TTC549 (cell line): ENCODE measurements around the gene STK17B.
"Not testable (repeated sequence)": the region's sequence is repeated elsewhere in the genome, so short reads cannot be mapped to it uniquely, and the experiment has no call there.

Source experiments
- FAIRE-seq: peaks from 2 replicates; lab custom pipeline; 2012; peaks lifted over from hg19 to GRCh38; lab: Jason Lieb, UNC

STK17B gene

GRCh38 chr2:196171248-196171871 is at the start of gene STK17B:
TSS of gene STK17B (minus strand) at chr2:196171578. CDS start at chr2:196163383, 8,195 bp downstream.
- no peak for FAIRE-seq

DNA sequence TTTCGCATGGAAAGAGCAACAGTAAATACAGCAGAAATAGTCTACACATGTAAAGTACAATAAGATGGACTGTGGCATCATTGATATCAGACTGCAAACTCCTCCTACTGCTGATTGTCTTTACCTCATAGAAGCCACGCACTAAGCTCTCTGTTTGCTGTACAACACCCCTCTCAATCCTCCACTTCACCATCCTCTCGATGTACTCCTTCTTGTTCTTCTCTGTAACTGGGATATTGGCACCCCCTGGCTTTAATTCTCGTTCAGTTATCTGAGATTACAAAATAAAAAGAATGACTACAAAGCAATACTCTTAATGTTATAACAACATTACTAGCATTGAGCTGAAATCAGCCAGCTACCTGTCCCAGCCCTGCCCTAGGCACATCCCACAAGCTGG is 49.3 kb upstream of the STK17B start:
- no peak for FAIRE-seq

- FAIRE-seq, result no peak
Measured at GRCh38 chr2:196219671-196220070, 48.3 kb upstream of the STK17B start.

DNA sequence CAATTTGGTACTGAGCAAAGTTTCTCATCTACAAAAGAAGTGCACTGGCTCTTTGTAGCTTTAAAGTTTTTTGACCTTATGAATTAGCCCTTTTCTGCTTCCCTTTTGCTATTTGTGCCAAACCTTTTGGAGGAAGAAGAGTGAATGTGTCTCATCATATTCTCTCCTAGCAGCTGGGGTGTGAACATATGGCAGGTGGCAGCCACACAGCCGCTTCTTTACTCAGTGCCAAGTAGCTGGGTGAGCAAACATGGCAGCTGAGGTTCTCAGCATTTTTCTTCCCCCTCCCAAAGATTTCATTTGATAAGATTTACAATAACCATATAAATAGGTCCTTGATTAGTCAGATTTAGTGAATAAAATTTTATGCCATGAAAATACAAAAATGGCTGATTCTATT is 46.7 kb upstream of the STK17B start:
- FAIRE-seq, result no peak

DNA sequence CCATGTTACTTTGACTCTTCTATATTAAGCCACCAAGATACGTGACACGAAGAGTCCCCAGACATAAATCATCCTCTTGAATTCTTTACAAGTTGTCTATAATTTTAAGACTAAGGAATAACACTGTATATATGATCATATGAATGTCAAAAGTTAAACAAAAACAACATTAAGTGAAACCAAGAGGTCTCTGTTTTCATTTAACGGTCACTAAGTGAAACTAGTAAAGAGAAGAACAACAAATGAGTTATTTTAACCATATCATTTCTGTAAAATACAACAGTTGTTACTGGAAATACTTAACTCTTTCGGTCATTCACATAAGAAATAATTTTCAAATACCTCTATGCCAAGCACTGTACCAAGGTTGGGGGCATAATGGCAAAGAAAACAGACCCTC is 45.7 kb upstream of the STK17B start:
- no peak for FAIRE-seq

DNA sequence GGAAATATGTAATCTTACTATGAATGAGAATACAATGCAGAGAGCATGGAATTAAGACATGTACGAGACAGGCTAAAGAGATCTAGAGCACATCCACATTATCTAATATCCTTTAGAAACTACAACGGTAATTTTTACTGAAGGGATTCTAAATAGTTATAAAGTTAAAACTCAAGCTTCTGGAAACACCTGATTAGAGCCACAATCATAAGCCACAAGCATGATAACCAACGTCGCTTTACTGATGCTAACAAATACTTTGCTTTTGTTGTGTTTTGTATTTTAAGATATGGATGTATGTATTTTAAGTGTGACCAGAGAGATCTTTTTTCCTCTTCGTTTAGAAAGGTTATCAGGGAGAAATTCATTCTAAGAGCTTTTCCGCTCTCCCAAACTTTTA is 44.0 kb upstream of the STK17B start:
- no peak for FAIRE-seq

- no peak for FAIRE-seq
Measured at GRCh38 chr2:196214156-196214555, 42.8 kb upstream of the STK17B start.

DNA sequence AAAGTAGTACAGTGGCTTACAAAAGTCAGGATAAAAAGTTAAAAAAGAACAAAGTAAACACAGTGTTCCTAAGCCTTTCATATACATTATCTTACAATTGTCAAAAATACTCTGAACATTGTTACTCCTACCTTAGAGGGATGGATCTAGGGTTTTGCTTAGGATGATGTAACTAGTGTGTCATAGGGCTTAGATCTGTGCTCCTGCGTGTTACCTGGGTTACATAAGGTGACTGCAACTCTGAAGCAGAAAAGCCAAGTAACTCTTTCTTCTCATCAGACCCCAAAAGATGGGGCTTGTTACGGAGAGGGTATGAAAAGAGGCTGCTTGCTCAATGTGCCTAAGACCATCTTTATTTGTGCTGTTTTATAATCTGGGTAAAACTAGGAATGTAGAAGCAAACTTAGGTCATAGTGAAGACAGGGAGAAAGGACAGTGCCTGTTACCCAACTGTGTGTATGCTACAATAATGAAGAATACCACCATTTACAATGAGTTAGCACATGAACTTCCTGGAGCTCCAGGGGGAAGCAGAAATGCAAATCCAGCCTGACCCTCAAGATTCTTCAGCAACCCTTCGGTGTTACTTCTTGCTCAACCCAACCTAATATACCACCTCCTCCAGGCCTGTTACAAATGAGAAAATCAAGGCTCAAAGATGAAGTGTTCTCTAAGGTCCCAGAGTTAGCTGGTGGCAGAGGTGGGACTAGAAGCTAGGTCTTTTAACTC is 42.0 kb upstream of the STK17B start:
- FAIRE-seq, result no peak

GRCh38 chr2:196208915-196209314 is 37.5 kb upstream of the STK17B start:
- FAIRE-seq, result no peak

DNA sequence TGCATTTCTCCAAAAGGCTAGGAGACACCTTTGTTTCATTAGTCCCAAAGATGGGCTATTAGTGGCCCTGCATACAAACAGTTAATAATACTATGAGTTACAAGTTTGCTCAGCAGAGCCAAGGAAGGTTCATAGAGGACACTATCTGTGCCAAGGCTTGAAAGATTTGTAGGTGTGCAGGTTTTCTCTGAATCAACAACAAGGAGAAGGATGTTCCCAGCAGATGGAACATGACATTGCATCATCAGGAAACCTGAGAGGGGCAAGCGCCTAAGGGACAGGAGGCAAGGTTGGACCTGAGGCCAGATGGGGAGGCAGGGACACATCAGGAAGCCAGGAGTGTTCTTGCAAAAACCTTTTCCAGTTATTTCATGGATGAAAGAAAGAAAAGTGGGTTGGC is 35.4 kb upstream of the STK17B start:
- FAIRE-seq, result no peak

- no peak for FAIRE-seq
Measured at GRCh38 chr2:196205881-196206435, 34.6 kb upstream of the STK17B start.

DNA sequence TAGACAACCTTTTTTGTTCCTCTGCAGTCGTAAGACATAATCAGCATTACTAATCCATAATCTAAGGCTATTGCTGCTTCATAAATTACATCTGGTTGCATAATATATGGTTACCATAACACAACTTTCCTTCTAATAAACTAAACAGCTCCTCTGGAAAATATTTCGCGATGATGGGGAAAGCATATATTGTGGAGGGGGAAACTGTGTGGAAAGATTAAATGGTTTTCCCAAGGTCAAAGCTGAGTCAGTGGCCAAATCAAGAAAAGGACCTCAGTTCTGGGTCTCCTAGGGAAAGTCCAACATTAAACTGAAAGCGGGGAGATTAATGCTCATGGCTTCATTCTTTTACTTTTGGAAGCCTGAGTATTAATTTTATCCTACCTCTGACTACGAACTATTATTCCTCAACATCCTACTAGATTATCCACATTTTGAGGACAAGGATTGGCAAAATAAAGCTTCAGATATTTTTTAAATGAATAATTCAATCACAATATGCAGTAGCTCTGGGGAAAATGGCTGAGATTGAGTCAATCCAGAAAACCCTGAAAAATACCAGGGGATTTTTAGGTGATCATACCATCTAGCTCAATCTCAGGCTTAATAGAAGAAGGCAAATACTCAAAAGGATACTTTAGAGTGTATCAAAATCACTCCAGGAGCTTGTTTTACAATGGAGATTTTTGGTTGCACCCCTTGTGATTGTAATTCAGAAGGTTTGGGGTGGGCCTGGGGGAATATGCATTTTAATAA is 33.8 kb upstream of the STK17B start:
- FAIRE-seq, result no peak

- no peak for FAIRE-seq
Measured at GRCh38 chr2:196201229-196202009, 30.0 kb upstream of the STK17B start.

DNA sequence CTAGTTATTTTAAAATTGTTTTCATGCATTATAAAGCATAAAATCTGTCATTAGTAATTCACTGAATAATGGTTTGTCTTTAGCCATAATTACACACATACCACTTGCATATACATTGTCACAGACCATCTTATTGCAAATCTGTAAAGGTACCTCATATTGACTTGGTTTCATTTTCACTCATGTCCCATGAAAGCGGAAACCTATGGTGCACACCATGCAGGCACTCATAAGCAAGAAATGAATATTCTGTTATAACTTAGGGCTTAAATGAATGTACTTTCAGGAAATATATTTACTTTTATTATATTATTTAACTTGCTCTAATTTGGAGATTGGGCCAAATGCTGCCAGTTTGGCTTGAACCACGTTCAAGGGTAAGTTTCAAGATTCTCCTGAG is 29.2 kb upstream of the STK17B start:
- no peak for FAIRE-seq

GRCh38 chr2:196195758-196196157 is 24.4 kb upstream of the STK17B start:
- FAIRE-seq, result no peak

- no peak for FAIRE-seq
Measured at GRCh38 chr2:196195302-196195701, 23.9 kb upstream of the STK17B start.

DNA sequence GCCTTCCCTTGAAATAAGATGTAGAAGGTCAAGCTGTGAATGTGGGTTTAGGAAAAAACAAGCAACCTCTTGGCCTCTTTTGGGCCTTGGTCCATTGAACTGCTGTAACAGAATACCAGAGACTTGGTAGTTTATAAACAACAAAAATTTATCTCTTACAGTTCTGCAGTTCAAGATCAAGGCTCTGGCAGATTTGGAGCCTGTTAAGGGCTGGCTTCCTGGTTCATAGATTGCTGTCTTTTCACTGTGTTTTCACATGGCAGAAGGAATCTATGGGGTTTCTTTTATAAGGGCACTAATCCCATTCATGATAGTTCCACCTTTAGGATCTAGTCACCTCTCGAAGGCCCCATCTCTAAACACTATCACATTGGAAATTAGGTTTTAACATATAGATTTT is 20.2 kb upstream of the STK17B start:
- no peak for FAIRE-seq

- no peak for FAIRE-seq
Measured at GRCh38 chr2:196187898-196188458, 16.6 kb upstream of the STK17B start.

GRCh38 chr2:196187175-196187700 is 15.9 kb upstream of the STK17B start:
- not testable (repeated sequence) for FAIRE-seq

GRCh38 chr2:196186266-196186980 is 15.0 kb upstream of the STK17B start:
- FAIRE-seq, result no peak

- FAIRE-seq, result no peak
Measured at GRCh38 chr2:196184921-196185320, 13.5 kb upstream of the STK17B start.
